IPS-NIHi7 (cell line): ENCODE data around the gene C4BPB.

Experiments
- DNase-seq: peaks from one replicate; pipeline ENCODE4 v3.0.0; 2012; ENCODE audit warnings: mixed read lengths; ENCODE audit errors: extremely low spot score

C4BPB gene

GRCh38 chr1:207085887-207086286 lies 2.8 kb upstream of the C4BPB start:
- no peak for DNase-seq

DNA sequence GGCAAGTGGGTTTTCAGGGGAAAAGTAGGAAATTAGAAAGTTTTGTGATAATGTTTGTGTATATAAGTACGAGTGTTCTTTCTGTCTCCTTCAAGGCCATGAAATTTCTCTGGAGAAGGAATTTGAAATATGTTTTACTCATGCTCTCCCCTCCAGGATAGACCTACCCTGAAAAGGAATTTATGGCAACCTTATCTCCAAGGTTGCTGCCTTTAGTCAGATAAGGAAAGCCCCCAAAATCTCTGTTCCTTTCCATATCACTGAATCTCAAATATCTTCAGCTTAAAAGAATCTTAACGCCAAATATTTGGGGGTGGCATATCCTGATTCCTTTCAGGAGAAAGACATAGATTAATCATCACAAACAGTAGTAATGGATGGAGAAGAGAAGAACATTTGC lies 499 bp upstream of the C4BPB start:
- no peak for DNase-seq

- DNase-seq: no peak
Measured at GRCh38 chr1:207089627-207090355, 1.1 kb downstream of the C4BPB start.

DNA sequence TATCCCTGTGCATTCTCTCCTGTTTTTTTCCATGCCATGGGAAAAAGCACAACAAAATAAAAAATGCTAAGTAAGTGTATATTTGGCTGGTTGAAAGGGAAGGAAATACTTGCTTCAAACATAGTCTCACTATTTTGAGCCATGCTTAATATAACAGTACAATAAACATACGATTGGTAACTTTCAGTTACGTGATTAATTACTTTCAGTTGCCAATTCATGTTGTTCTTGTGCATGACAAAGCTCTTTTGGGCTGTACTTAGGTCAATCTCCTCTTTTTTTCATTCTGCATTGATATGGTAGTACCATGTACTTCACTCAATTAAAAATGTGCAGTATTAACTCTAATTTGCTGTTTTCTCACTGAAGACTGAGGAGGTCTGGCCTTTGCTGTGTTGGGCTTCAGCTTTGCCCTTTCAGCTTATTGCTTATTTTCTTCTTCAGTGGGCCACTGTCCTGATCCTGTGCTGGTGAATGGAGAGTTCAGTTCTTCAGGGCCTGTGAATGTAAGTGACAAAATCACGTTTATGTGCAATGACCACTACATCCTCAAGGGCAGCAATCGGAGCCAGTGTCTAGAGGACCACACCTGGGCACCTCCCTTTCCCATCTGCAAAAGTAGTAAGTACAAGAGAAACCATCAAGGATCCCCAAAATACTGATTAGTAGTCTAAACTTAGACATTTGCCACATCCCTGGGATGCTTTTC lies 2.7 kb downstream of the C4BPB start:
- DNase-seq: no peak

DNA sequence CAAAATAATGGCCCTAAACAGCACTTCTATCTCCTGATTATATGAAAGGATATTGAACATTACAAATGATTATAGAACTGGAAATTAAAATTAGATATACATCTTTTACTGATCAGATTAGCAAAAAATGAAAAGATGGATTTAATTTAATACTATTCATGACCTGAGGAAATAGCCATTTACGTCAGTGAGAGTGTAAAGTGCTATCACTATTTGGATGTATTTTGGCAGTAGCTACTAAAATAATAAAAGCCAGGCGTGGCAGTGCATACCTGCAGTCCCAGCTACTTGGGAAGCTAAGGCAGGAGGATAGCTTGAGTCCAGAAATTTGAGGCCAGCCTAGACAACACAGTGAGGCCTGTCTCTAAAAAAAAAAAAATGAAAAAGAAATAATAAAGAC lies 5.3 kb downstream of the C4BPB start:
- no peak for DNase-seq

DNA sequence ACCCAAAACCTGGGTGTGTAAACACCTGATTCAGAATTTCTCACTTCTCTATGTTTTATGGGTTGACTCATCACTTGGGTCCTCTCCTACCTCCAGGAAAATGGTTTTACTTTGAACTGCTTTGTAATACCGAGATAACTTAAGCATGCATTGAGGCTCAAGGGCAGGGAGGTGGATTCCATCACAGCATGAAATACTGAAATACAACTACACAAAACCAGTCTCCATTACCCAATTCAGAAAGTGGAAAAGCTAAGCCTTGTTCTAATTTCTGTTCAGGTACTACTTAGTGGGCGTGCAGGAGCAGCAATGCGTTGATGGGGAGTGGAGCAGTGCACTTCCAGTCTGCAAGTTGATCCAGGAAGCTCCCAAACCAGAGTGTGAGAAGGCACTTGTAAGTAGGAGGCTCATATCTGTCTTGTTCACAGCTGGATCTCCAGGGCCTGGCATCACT lies 9.2 kb downstream of the C4BPB start:
- DNase-seq: no peak

DNA sequence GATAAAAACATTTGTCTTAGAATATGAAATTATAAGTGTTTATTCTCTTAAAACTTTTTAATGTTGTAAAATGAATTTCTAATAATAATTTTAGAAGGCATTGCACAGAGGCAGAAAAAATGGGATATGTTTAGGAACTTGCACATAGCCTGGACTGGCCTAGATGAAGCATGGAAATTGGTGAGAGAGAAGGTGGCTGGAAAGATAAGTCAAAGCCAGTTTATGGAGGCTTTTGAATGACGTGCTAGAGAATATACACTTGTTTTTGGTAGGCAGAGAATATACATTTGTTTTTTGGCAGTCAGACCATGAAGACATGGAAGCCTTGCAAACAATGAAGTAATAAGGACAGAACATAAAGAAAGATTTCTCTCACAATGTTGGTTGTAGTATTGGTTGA lies 13.1 kb downstream of the C4BPB start:
- no peak for DNase-seq

DNA sequence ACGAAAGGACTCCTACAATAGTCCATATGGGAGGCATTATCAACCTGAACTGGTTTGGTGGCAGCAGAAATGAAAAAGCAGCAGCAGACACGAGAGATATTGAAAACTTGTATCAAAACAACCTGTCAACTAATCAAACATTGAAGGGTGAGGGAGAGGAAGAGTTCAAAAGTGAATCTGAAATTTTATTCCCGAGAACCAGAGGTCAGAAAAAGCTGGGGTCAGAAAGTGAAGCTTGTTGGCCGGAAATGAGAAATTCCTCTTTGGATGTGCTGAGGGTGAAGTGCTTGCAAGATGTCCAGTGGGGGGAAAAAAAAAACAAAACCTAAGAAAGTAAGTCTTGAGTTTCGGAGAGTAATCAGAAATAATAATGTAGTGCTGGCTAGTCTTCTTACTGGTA lies 13.5 kb downstream of the C4BPB start:
- DNase-seq: no peak

DNA sequence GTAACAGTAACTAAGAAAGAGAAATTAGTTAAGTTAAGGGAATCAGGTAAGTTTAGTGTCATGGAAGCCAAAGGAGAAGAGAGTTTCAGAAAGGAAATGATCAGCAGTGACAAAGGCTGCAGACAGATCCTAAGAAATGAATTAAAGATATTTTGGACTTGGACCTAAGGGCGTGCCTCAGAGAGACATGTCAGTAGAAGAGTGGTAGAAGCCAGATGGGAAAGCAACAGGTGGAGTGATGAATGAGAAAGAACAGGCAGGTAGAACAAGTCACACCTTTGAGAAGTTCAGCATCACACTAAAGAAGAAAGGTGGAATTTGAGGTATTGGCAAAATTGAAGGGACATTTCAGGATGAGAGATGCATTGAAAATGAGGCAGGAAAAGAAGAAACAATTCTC lies 14.0 kb downstream of the C4BPB start:
- no peak for DNase-seq

DNA sequence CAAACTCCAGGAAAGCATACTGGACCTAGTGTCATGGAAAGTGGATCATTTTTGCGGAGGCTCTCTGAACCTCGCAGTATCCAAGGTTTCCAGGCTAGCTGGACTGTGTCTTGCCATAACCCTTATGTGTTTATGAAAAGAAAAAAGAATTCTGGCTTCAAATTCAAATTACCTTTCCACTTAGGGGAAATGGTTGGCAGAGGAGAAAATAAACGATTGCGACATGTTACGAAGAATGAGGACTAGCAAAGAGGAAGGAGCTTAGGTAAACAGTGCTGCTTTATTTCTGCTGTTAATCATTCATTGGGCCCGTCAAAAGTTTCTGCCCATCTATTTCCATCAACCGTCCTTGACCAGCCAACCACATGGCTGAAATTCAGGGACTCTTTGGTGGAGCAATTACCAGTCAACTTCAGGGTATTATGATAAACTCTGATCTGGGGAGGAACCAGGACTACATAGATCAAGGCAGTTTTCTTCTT lies 15.3 kb downstream of the C4BPB start, which contains the start of gene C4BPA:
Gene C4BPA, plus strand, starts transcription at position 342 of the 482 bp plus-strand sequence. CDS start 8,793 bp downstream, outside the sequence.
- no peak for DNase-seq

DNA sequence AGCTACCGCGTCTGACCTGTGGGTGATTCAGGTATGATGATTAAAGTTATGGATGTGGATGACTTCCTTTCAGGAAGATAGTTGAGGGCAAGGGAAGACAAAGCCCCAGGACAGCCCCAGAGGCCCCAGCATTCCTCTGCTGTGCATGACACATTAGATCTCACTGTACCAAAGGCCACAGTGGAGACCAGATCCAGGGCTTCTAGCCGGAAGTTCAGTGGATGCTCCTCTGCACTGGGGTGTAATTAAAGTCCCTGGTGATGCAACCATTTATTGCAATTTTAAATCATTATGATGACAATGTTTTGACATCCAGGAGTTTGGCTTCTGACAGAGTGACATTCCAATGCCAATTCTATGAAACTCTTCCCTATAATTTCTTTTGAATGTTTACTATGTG lies 20.3 kb downstream of the C4BPB start:
- DNase-seq: no peak

DNA sequence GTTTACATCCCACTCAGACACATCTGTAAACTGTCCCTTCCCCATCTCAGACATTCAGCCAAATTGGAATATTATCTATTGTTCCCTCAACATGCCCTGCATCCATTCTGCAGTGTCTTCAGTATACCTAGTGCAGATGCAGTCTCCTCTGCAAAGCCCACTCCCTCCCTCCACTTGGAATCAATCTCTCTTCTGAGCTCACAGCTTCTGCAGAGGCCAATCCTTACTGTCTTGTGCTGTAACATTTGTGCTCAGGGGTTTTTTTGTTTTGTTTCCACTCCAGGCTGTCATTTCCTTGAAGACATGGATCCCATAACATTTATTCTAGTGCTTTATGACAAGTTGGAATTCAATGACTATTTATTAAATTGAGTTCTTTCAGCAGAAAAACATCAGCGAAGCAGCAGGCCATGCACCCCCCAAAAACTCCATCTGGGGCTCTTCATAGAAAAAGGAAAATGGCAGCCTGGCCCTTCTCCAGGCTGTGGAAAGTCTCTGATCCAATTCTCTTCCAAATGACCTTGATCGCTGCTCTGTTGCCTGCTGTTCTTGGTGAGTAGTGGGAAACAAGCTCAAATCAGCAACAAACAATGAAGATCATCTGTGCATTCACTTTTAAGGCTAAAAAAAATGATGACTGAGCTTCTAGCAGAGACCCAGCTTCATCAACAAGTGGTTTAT lies 24.1 kb downstream of the C4BPB start:
- no peak for DNase-seq

DNA sequence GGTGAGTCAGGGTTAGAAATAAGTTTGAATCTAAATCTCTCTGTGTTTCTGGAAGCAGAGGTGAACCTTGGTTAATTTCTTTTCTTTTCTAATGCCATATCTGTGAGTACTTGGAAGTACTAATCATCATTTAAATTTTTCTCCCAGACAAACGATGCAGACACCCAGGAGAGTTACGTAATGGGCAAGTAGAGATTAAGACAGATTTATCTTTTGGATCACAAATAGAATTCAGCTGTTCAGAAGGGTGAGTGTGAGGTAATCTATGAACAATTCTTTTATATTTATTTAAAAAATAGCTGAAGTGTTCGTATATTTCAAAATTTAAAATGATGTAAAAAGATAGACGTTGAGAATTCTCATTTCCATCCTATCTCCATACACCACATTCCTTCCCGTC lies 26.6 kb downstream of the C4BPB start:
- no peak for DNase-seq

DNA sequence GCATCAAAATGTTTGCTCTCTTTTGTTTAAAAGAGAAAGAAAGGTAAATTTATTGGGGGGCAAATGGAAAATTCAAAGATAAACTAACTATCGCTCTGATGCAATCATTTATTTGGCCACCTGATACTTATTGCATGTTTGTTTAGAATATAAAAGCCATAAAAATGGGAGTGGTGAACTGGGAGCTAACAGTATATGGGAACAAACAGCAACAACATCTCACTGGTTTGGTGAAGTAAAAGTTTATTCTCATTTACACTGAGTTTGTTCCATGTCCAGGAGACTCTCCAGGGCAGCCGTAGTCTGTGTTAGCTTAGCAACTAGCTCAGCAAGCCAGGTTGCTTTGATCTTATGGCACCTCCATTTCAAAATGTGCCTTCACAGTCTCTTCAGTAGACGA lies 35.7 kb downstream of the C4BPB start:
- DNase-seq: no peak

GRCh38 chr1:207128336-207128921 lies 39.8 kb downstream of the C4BPB start:
- DNase-seq: no peak

GRCh38 chr1:207129053-207129452 lies 40.4 kb downstream of the C4BPB start:
- no peak for DNase-seq

DNA sequence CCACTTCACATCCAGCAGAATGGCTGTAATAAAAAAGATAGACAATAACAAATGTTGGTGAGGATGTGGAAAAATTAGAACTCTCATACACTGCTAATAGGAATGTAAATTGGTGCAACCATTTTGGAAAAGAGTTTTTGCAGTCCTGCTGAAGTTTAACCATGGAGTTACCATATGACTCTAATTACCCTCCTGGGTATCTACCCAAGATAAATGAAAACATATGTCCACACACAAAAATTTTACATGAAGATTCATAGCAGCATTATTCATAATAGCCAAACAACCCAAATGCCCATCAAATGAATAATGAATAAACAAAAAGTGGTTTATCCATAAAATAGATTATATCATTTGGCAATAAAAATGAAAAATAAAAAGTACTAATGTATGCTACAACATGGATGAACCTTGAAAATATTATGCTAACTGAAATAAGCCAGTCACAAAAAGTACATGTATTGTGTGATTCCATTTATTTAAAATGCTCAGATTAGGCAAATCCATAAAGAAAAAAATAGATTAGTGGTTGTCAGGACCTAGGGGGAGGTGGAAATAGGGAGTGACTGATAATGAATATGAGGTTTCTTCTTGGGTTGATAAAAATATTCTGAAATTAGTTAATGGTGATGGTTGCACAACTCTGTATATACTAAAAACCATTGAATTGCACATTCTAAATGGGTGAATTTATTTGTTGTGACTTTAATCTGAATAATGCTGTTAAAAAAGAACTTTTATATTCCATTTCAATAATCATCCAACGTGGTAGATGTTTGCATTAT lies 41.8 kb downstream of the C4BPB start:
- no peak for DNase-seq

- no peak for DNase-seq
Measured at GRCh38 chr1:207131163-207131562, 42.5 kb downstream of the C4BPB start.

GRCh38 chr1:207134581-207134980 lies 45.9 kb downstream of the C4BPB start:
- DNase-seq: no peak

- DNase-seq: no peak
Measured at GRCh38 chr1:207139616-207140015, 51.0 kb downstream of the C4BPB start.

DNA sequence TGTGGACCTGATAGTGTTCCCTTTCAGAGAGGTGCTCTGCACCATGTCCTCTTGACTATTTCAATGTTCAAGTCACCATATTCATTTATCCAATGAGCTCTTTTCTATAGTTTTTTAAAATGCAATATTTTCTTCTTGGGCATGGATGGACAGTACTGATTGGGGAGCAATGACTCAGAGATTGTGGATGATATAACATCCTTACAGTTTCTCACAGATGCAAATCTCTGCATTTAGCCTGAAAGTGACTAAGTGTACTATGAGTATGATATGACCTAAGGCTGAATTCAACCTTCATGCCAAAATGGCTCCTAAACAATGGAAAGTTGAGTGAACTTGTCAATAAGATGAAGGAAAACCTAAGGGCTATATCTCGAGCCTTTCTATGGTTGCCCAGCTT lies 51.9 kb downstream of the C4BPB start:
- DNase-seq: no peak
